NCI-H69 (cell line): ENCODE measurements around the gene IGDCC3.
A peak's percentile ranks its signal among the peaks of the same experiment; 100 is the strongest.
"Not testable (repeated sequence)": the region's sequence is repeated elsewhere in the genome, so short reads cannot be mapped to it uniquely, and the experiment has no call there.

Experiments
- DNase-seq: peaks from one replicate; lab custom pipeline; 2025; lab: John Stamatoyannopoulos, UW

IGDCC3 gene

DNA sequence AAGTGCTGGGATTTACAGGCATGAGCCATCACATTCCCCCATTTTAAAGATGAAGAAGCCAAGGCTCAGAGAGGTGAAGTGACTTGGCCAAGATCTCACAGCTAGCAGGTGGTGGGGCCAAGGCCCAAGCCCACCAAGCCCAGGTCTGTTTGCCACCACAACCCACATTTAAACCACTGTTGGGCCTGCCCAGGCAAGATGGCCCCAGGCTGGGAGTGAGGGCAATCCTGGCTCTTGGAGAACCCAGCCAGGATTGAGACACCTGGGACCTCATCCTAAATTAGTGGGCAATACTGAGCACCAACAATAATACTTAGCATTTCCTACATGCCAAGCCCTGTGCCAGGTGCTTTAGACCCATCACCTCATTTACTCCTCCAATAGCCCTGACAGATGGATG is 6.9 kb downstream of the IGDCC3 start:
- DNase-seq, result no peak

- DNase-seq, result no peak
These were observed 8.2 kb downstream of the IGDCC3 start for GRCh38 chr15:65369651-65370050.

DNA sequence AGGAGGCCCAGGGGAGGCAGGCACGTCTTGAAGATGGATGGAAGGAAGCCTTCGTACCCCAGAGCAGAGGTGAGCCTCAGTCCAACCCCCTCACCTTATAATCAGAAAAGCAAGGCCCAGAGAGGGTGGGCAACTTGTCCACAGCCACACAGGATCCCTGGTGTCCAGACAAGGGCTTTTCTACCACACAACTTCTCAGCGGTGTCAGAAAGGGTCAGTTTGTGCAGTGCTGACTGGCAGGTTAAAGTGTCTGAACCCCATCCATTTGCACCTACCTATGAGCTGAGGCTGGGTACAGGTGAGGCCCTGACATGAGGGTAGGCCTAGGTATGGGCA is 8.6 kb downstream of the IGDCC3 start:
- no peak for DNase-seq

DNA sequence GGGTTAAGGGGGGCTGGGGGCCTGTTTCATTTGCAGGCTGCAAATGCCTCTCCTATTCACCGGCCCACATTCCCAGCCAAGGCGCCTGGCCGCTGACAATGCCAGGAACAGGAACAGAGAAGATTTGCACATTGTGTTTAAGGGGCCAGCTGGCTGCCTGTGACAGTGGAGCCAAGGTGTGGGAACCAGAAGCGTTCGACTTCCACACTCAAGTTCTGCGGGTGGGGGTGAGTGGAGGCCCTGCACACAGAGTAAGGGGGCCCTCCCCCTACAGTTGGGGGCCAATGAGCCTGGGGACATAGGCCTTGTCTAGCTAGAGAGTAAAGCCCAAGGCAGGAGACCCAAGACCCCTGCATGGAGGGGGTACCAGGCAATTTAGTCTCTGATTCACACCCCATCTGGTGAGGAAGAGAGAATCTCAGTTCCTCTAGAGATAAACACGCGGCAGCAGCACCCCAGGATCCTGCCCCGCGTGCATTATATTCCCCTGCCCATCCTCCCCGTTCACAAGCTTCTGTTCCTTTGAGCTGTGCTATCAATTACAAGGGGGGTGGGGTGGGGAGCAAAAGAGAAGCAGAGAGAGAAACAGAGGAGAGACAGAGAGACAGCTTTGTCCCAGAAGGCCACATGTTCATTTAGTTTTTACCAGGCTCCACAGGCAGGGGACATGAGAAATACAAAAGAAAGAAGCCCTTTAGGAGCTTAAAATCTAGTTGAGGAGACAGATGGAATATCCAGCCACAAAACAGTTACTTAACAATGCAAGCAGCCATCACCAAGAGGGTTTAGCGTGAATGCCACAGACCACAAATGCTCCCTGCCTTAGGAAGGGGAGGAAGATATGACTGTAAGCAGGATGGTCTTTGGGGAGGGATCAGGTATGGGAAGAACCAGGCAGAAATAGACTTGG is 9.2 kb downstream of the IGDCC3 start:
- peak; percentile 67 for DNase-seq

DNA sequence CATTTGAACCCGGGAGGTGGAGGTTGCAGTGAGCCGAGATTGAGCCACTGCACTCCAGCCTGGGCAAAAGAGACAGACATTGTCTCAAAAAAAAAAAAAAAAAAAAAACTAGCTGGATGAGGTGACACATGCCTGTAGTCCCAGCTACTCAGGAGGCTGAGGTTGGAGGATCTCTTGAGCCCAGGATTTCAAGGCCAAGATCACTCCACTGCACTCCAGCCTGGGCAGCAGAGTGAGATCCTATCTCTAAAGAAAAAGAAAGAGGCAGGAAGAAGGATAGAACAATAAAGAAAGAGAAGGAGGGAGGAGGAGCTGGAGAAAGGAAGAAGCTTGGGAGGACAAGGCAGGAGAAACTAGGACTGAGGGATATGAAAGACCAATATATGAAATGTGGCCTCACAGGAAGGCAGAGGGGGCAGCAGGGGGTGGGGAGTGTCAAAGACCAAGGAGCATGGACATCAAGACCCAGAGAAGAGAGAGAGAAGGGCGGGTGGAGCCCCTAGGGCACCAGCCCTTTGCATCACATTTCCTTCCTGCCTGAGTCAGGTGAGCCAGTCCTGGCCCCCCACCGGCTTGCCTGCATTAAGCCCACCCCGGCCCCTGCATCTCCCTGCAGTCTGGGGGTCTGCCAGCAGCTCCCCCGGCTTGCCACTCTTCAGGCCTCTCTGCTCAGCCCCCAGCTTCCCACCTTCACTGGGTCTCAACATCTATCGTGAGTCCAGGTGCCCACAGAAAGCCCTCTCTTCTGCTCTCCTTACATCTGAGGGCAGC is 11.5 kb downstream of the IGDCC3 start:
- DNase-seq, result no peak

GRCh38 chr15:65365229-65365628 is 12.6 kb downstream of the IGDCC3 start:
- DNase-seq, result no peak

GRCh38 chr15:65363766-65364165 is 14.0 kb downstream of the IGDCC3 start:
- DNase-seq, result peak; percentile 77

GRCh38 chr15:65363306-65363705 is 14.5 kb downstream of the IGDCC3 start:
- DNase-seq, result no peak

- no peak for DNase-seq
These were observed 15.3 kb downstream of the IGDCC3 start for GRCh38 chr15:65362491-65362890.

GRCh38 chr15:65361708-65362459 is 15.9 kb downstream of the IGDCC3 start:
- DNase-seq, result no peak

DNA sequence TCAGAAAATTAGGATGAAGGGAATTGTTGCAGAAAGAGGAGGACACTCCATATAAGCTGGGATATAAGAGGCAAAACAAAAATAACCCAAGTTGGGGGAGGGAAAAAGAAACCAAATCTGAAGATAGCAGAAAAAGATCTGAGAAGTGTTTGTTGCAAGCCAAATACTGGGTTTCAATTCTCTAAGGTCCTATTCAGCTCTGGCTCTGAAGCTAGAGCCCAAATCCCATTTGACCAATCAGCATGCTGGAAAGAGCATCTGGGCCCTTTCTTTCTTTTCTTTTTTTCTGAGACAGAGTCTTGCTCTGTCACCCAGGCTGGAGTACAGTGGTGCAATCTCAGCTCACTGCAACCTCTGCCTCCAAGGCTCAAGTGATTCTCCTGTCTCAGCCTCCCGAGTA is 17.3 kb downstream of the IGDCC3 start:
- no peak for DNase-seq

GRCh38 chr15:65355988-65356353 is 21.8 kb downstream of the IGDCC3 start:
- peak; percentile 48 for DNase-seq

DNA sequence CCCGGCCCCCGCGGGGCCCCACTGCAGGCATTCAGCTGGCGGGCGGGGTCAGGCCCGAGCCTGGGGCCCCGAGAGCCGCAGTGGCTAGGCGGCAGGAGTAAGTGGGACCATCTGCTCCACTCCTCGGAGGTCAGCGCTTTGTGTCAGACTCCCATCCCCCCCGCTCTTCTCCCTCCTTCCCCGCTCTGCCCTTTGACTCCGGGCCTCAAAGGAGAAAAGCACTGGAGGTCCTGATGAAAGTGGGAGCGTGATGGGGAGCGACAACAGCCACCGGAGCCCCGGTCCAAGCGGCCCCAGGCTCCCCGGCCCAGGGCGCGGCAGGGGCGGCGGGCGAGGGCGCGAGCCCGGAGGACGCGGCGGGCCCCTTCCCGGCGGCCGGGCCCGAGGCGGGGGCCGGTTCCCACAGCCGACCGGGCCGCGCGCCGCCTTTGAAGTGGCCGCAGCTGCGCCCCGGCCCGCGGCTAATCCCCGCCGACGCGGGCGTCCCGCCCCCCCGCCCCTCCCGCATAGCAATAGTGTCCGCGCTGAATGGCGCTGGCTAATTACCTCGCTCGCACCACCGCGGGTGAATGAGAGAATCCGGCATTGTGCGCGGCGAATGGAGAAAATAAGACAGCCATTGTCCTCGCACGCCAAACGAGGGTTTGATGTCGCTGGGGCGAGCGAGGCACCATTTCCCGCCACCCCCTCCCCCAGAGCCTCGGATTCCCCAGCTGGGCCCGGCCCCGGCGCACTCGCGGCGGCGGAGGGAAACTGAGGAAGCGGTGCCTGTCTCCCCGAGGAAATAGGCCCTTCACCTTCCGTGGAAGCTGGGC is 22.4 kb downstream of the IGDCC3 start:
- peak; percentile 76 for DNase-seq

GRCh38 chr15:65354835-65355172 is 23.0 kb downstream of the IGDCC3 start:
- no peak for DNase-seq

- not testable (repeated sequence) for DNase-seq
These were observed 25.8 kb downstream of the IGDCC3 start for GRCh38 chr15:65351972-65352371.

DNA sequence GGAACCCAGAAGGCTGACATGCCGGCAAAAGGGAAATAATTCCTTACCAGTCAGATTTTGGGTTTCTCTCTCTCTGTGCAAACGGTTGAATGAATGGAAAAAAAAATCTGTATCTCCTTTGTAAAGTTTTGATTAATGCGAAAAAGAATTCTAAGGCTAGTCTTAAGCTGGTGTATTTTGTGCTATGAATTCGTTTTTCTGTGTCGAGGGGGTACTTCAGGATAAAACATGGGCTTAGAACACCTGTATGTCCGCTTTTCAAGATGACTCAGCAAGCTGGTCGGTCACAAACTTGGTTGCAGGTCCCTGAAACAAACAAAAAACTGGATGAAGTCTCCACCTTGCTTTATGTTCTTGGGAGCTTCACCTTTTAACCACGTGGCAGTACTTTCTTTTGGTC is 28.5 kb downstream of the IGDCC3 start:
- no peak for DNase-seq

DNA sequence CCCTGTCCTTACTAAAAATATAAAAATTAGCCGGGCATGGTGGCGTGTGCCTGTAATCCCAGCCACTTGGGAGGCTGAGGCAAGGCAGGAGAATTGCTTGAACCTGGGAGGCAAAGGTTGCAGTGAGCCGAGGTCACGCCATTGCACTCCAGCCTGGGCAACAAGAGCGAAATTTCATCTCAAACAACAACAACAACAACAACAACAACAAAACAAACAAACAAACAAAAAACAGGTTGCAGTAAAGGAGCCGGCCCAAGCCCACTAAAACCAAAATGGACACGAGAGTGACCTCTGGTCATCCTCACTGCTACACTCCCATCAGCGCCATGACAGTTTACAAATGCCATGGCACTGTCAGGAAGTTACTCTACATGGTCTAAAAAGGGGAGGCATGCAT is 30.0 kb downstream of the IGDCC3 start:
- not testable (repeated sequence) for DNase-seq

GRCh38 chr15:65346856-65347598 is 30.8 kb downstream of the IGDCC3 start:
- DNase-seq, result no peak

DNA sequence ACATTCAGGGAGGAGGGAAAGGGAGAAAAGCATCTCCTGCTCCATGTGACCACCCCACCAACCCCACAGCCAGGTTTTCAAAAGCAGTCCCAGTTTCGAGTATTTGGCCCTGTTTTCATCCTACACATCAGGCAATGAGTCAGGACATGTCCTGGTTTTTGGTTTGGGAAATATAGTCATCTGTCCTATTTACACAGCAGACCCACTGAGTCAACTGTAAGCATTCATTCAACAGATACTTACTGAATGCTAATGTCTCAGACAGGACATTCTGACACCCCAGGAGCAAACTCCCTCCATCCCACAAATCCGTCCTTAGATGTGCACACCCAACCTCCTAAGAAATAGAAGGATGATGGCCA is 32.9 kb downstream of the IGDCC3 start:
- DNase-seq, result no peak

GRCh38 chr15:65344214-65344913 is 33.4 kb downstream of the IGDCC3 start:
- peak; percentile 39 for DNase-seq
